HG03103 (cell line): ENCODE data around the gene SPATA31D1.

ENCODE experiments used
- ATAC-seq: cut with Tn5 transposase; IDR thresholded peaks from one replicate; pipeline ENCODE4 v1.9.1; 2021; ENCODE audit warnings: low read depth; ENCODE audit not compliant: unreplicated experiment

Gene SPATA31D1

GRCh38 chr9:82020331-82020730, 31.8 kb downstream of the SPATA31D1 start:
- no peak for ATAC-seq

- no peak for ATAC-seq
Observed at GRCh38 chr9:82021198-82021597, 32.6 kb downstream of the SPATA31D1 start.

- no peak for ATAC-seq
Observed at GRCh38 chr9:82022121-82022520, 33.5 kb downstream of the SPATA31D1 start.

- ATAC-seq = no peak
Observed at GRCh38 chr9:82024908-82025307, 36.3 kb downstream of the SPATA31D1 start.

- no peak for ATAC-seq
Observed at GRCh38 chr9:82031538-82032280, 43.1 kb downstream of the SPATA31D1 start.

- ATAC-seq = no peak
Observed at GRCh38 chr9:82034956-82035731, 46.6 kb downstream of the SPATA31D1 start.

- ATAC-seq = no peak
Observed at GRCh38 chr9:82036086-82036485, 47.5 kb downstream of the SPATA31D1 start.

GRCh38 chr9:82037126-82037525, 48.6 kb downstream of the SPATA31D1 start:
- ATAC-seq = no peak

GRCh38 chr9:82038897-82039296, 50.3 kb downstream of the SPATA31D1 start:
- ATAC-seq = no peak
